GDM1 (cell line): ENCODE measurements around the gene ARID5B.

Experiments
- DNase-seq: peaks from one replicate; lab custom pipeline; 2025; lab: John Stamatoyannopoulos, UW

ARID5B gene

DNA sequence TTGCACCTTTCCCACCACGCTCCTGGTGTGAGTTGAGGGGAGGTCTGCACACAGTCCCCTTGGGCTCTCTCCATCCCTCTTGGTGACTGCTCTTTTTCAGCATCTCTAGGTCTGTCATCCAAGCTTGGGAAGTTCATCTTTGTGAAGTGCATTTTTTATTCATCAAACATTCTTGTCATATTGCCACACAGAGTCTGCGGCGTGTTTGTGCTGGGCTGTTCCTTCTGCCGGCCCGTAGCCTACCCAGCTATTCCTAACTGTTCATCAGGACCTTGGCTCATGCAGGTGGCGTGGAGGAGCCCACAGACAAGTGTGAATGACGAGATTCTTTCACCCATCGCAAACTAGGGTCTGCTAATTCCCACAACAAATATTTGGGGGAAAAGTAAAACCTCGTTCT, 202.4 kb downstream of the ARID5B start:
- DNase-seq = no peak

- no peak for DNase-seq
Observed at GRCh38 chr10:62106929-62107519, 205.5 kb downstream of the ARID5B start.

DNA sequence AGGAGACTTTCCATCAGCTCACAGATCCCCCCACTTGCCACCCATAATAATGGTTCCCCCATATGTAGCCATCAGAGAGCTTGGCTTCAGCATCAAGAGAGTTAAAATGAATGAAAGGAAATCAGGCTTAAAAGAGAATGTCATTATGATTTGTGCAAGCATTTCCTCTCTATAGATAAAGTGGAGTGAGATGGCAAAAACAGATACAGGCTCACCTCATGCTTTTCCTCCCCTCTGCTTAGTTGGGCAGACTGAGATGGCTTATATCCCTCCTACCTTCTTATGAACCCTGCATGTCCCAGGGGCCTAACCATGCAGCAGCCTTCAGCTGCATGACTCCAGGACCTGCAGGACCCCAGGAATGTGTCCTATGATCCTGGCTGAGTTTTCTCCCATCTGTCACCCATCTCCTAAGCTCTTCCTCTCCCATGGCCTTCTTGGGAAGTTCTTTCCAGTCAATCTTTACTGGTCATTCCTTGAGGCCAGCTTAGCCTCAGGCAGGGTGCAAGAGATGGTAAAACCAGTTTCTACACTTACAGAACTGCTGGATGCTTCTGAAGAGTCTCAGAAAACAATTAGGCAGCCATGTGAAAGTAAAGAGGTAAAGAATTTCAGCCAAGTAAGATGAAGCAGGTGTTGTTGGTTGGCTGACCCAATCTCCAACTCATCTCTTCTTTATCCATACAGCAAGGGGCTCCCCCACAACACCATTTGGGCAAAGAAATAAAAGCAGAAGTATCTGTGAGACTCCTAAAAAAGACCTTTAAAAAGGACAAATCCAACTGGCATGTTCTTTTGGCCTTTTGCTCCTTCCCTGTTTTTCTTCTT, 207.5 kb downstream of the ARID5B start:
- no peak for DNase-seq

GRCh38 chr10:62109587-62110293, 208.2 kb downstream of the ARID5B start:
- DNase-seq = no peak

DNA sequence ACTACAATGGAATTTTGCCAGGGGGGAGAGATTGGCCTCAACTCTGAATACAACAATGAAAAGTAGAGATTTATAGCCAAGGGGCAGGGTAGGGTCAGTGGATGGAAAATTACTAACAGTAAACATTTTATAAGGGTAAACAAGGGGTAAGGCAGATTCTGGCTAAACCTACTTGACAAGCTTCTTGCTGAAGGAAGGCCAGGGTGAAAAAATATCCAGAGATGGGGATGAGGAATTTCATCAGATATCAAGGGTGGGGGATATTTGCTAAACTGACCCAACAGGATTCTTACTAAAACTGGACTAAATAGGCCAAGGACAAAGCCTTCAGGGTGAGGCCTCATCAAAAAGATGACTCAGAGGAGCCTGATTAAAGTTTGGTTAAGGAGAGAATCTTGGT, 210.8 kb downstream of the ARID5B start:
- DNase-seq = no peak

DNA sequence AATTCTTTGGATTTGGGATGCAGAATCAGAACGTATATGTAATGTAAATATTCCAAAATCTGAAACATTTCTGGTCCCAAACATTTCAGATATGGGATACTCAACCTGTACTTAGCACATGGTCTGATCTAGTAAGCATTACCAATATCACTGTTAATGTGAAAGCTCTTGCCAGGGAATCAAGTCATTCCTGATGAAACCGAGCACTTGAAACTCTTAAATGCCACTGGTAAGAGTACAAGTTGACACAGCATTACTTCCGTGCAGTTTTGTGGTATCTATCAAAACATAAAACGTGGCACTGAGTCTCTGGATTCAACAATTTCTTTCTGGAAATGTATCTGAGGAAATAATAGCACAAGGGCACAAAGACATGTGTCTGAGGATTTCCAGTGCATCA, 211.5 kb downstream of the ARID5B start:
- no peak for DNase-seq

DNA sequence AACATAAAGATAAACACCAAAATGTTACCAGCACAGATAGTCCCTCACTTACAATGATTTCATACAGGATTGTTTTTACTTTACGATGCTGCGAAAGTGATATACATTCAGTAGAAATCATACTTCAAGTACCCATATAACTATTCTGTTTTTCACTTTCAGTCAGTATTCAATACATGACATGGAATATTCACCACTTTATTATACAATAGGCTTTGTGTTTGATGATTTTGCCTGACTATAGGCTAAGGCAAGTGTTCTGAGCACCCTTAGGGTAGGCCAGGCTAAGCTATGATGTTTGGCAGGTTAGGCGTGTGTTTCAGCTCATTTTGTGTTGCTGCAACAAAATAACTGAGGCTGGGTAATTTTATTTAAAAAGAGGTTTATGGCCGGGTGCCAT, 212.2 kb downstream of the ARID5B start:
- no peak for DNase-seq

- DNase-seq = no peak
Observed at GRCh38 chr10:62115321-62115720, 213.8 kb downstream of the ARID5B start.

GRCh38 chr10:62115842-62116241, 214.3 kb downstream of the ARID5B start:
- no peak for DNase-seq

GRCh38 chr10:62116896-62117295, 215.4 kb downstream of the ARID5B start:
- DNase-seq = no peak

DNA sequence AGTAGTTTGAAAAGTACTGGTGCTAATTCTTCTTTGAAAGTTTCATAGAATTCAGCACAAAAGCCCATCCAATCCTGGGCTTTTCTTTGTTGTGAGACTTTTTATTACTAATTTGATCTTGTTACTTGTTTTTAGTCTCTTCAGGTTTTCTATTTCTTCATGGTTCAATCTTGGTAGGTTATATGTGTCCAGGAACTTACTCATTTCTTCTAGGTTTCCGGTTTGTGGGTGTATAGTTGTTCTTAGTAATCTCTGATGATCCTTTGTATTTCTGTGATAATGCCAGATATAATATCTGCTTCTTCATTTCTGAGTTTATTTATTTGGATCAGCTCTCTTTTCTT, 219.7 kb downstream of the ARID5B start:
- no peak for DNase-seq

DNA sequence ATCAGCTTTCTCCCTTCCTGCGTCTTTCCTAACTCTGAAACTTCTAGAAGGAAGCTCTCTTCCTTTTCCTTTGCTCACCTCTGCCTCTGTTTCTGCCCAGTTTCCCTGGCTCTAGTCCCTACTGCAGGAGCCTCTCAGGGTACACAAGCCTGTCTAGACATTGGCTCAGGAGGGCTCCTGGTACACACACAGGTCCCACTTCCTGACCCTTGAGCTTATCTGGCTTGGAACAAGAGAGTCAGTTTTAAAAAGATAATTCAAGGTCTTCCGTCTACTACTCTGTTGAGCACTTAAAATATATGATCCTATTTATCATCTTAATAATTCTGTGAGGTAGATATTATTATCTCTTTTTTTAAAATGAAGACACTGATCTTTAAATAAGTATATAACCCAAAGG, 226.5 kb downstream of the ARID5B start:
- no peak for DNase-seq

- DNase-seq = no peak
Observed at GRCh38 chr10:62130948-62131347, 229.4 kb downstream of the ARID5B start.

DNA sequence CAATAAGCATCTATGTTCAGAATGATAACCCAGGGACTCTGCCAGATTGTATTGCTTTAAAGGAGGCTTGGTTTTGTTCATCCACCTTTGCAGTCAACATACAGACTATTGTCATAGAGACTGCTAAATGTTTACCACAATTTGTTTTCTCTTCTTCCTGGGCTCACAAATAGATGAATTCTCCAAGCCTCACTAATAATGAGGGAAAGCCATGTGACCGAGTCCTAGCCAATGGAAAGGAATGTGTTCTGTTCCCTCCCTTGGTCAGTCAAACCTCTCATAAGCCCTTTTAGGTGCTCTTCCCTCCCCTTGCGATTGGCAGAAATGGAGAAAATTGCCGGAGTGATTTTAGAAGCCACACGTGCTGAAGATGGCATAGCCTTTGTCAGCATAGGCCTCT, 230.2 kb downstream of the ARID5B start:
- no peak for DNase-seq

GRCh38 chr10:62133618-62134017, 232.1 kb downstream of the ARID5B start:
- no peak for DNase-seq

DNA sequence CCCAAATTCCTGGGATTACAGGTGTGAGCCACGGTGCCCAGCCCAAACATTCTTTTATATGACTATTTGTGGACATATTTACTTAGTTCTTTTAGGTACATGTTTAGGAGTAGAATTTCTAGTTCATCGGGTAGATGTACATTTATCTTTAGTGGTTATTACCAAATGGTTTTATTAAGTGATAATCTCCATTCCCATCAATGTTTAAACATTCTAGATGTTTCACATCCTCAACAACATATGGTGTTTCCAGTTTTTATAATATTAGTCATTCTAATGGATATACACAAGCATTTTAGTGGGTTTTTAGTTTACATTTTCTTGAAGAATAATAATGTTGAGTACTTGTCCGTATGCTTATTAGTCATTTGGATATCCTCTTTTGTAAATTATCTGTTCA, 235.4 kb downstream of the ARID5B start:
- DNase-seq = no peak
